ENCODE measurements around the gene RHBDL1. TPM values are rescaled to one million over a fixed set of nuclear protein-coding genes. Genes with fewer than 3 reads are reported as not detected.

The RHBDL1 gene
- total and polyA plus RNA-seq, 2 experiments from 2014 or later, result 3.4 to 4.2 TPM

DNA sequence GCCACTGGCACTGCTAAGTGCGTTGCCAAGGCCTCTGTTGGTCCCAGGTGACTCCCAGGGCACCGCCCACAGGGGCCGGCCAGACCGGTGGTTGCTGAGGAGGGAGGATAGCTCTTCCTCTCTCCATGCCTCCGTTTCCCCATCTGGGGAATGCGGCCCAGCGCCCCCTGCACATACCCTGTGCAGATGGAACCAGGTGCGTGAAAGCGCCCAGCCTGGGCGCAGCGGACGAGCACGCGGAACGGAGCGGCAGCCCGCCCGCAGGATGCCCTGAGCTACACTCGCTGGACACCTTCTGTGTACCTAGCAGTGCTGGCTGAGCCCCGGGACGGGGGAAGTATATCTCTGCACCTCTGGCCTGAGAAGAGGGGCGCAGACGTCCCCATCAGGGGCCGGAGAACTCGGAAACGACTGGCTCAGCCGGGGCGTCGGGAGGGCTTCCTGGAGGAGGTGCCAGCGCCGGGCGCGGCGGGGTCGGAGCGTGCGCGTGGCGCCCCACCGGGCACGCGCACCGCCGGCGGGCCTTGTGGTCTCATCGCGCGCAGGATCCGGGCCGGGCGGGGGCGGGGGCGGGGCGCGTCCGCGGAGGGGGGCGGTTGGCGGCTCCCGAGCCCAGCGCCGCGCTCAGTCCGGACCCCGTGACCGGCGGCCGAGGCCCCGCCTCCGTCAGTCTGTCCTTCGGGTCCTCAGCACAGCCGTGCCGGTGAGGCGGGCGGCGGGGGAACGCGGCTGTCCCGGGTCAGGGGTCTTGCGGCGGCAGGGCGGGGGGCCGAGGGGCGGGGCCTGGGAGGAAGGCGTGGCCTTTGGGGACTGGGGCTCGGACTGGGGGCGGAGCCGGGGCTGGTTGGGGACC, 51.2 kb downstream of the RHBDL1 start, which contains the start of the genes CCDC78 and HAGHL:
CCDC78 (minus strand) TSS at position 6 of the 853 bp plus-strand sequence. CDS start 76 bp downstream, outside the sequence.
HAGHL (plus strand) TSS at position 669 of the 853 bp plus-strand sequence. CDS start 404 bp downstream, outside the sequence.
- peaks cover 20% of the 10 kb centered on the region for H3K4me1 ChIP-seq (ENCODE audit: insufficient read depth)
- H4K20me1 ChIP-seq (ENCODE audit: insufficient read depth, poor library complexity, severe bottlenecking), result peaks cover 5% of the 10 kb centered on the region
- peak within 1 kb of the TSS; percentile 45 for H2AFZ ChIP-seq
- H3K4me2 ChIP-seq, result peak within 1 kb of the TSS; percentile 99
- WGBS (ENCODE audit: low lambda C conversion rate, missing lambda C conversion rate), result 5% methylated on average over 31 of the region's 88 CpGs
- peaks cover 7% of the 10 kb centered on the region for H3K27me3 ChIP-seq
- H3K9me2 ChIP-seq (replicated peaks; ENCODE audit: insufficient read depth), result no peaks in the 10 kb centered on the region
- H3K4me3 ChIP-seq, result peak within 1 kb of the TSS; percentile 38
- TF ChIP-seq EZH2phosphoT487 (IDR thresholded peaks at IDR 0.05; ENCODE audit: low read depth, severe bottlenecking, unreplicated experiment), result no peak
- TF ChIP-seq, protein P1, sequence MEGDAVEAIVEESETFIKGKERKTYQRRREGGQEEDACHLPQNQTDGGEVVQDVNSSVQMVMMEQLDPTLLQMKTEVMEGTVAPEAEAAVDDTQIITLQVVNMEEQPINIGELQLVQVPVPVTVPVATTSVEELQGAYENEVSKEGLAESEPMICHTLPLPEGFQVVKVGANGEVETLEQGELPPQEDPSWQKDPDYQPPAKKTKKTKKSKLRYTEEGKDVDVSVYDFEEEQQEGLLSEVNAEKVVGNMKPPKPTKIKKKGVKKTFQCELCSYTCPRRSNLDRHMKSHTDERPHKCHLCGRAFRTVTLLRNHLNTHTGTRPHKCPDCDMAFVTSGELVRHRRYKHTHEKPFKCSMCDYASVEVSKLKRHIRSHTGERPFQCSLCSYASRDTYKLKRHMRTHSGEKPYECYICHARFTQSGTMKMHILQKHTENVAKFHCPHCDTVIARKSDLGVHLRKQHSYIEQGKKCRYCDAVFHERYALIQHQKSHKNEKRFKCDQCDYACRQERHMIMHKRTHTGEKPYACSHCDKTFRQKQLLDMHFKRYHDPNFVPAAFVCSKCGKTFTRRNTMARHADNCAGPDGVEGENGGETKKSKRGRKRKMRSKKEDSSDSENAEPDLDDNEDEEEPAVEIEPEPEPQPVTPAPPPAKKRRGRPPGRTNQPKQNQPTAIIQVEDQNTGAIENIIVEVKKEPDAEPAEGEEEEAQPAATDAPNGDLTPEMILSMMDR (IDR thresholded peaks at IDR 0.05; ENCODE audit: poor library complexity), result no peak
- no peak for TF ChIP-seq EZH2 (IDR thresholded peaks at IDR 0.05; ENCODE audit: borderline replicate concordance)
- H3K9me3 ChIP-seq (ENCODE audit: low read depth), result no peaks in the 10 kb centered on the region
- no peak within 1 kb of the TSS for H3K27ac ChIP-seq
- peak; percentile 74 for DNase-seq (ENCODE audit: low spot score)
- H3K36me3 ChIP-seq (replicated peaks; ENCODE audit: insufficient read depth, low read depth), result no peaks in the 10 kb centered on the region
- no peaks in the 10 kb centered on the region for H3K79me2 ChIP-seq

- Histone ChIP-seq H3K4me2 (peak overlapping the region; percentile 99), H3K36me3 (replicated peaks; ENCODE audit: insufficient read depth, low read depth) (no peaks in the 10 kb centered on the region), H3K27ac (no peak overlapping the region), H4K20me1 (ENCODE audit: insufficient read depth, poor library complexity, severe bottlenecking) (no peaks in the 10 kb centered on the region), H3K9me3 (ENCODE audit: low read depth) (no peaks in the 10 kb centered on the region), H3K79me2 (no peaks in the 10 kb centered on the region), H3K4me3 (peak overlapping the region; percentile 38), H3K9me2 (replicated peaks; ENCODE audit: insufficient read depth) (no peaks in the 10 kb centered on the region), H3K27me3 (peaks cover 7% of the 10 kb centered on the region), H3K4me1 (ENCODE audit: insufficient read depth) (peaks cover 17% of the 10 kb centered on the region), H2AFZ (peak overlapping the region; percentile 45)
- DNase-seq (ENCODE audit: low spot score), result no peak
- TF ChIP-seq EZH2 (IDR thresholded peaks at IDR 0.05; ENCODE audit: borderline replicate concordance) (no peak), EZH2phosphoT487 (IDR thresholded peaks at IDR 0.05; ENCODE audit: low read depth, severe bottlenecking, unreplicated experiment) (no peak)
- TF ChIP-seq, protein P1 (IDR thresholded peaks at IDR 0.05; ENCODE audit: poor library complexity), result no peak
- WGBS (ENCODE audit: low lambda C conversion rate, missing lambda C conversion rate), result 0% methylated on average over 28 of the region's 61 CpGs
Measured at GRCh38 chr16:727291-727977, 52.0 kb downstream of the RHBDL1 start.

Other genes with a start within 250 kb of the RHBDL1 start
- 41.7 and 51.0 TPM in 2 replicates for gene CAPN15, start 148.0 kb upstream of the RHBDL1 start, total RNA-seq
- gene CAPN15, start 148.0 kb upstream of the RHBDL1 start, polyA plus RNA-seq, result 42.7 and 47.9 TPM in 2 replicates
- gene PRR35, start 115.3 kb upstream of the RHBDL1 start, total RNA-seq, result not detected in 2 replicates
- gene PRR35, start 115.3 kb upstream of the RHBDL1 start, polyA plus RNA-seq, result not detected in 2 replicates
- gene NHLRC4, start 108.7 kb upstream of the RHBDL1 start, total RNA-seq, result 1.0 and 1.2 TPM in 2 replicates
- 0.25 and 1.7 TPM in 2 replicates for gene NHLRC4, start 108.7 kb upstream of the RHBDL1 start, polyA plus RNA-seq
- gene PIGQ, start 105.7 kb upstream of the RHBDL1 start, total RNA-seq, result 26.7 and 30.0 TPM in 2 replicates
- gene PIGQ, start 105.7 kb upstream of the RHBDL1 start, polyA plus RNA-seq, result 58.6 and 64.6 TPM in 2 replicates
- 28.4 and 30.2 TPM in 2 replicates for gene RAB40C, start 85.6 kb upstream of the RHBDL1 start, total RNA-seq
- 30.8 and 32.7 TPM in 2 replicates for gene RAB40C, start 85.6 kb upstream of the RHBDL1 start, polyA plus RNA-seq
- 0.24 and 0.43 TPM in 2 replicates for gene WFIKKN1, start 44.7 kb upstream of the RHBDL1 start, total RNA-seq
- 0.88 and 2.1 TPM in 2 replicates for gene WFIKKN1, start 44.7 kb upstream of the RHBDL1 start, polyA plus RNA-seq
- 75.4 and 77.9 TPM in 2 replicates for gene METTL26, start 39.4 kb upstream of the RHBDL1 start, total RNA-seq
- gene METTL26, start 39.4 kb upstream of the RHBDL1 start, polyA plus RNA-seq, result 151 and 155 TPM in 2 replicates
- gene MCRIP2, start 33.8 kb upstream of the RHBDL1 start, total RNA-seq, result 43.0 and 61.4 TPM in 2 replicates
- gene MCRIP2, start 33.8 kb upstream of the RHBDL1 start, polyA plus RNA-seq, result 95.2 and 100 TPM in 2 replicates
- gene WDR90, start 26.3 kb upstream of the RHBDL1 start, total RNA-seq, result 6.4 and 14.4 TPM in 2 replicates
- 25.1 and 30.3 TPM in 2 replicates for gene WDR90, start 26.3 kb upstream of the RHBDL1 start, polyA plus RNA-seq
- 41.8 and 63.2 TPM in 2 replicates for gene RHOT2, start 7.5 kb upstream of the RHBDL1 start, total RNA-seq
- 158 and 201 TPM in 2 replicates for gene RHOT2, start 7.5 kb upstream of the RHBDL1 start, polyA plus RNA-seq
- 116 TPM in 2 replicates for gene STUB1, start 4.7 kb downstream of the RHBDL1 start, total RNA-seq
- 231 and 249 TPM in 2 replicates for gene STUB1, start 4.7 kb downstream of the RHBDL1 start, polyA plus RNA-seq
- 44.3 and 47.8 TPM in 2 replicates for gene JMJD8, start 8.7 kb downstream of the RHBDL1 start, total RNA-seq
- 83.4 and 84.3 TPM in 2 replicates for gene JMJD8, start 8.7 kb downstream of the RHBDL1 start, polyA plus RNA-seq
- gene WDR24, start 14.7 kb downstream of the RHBDL1 start, total RNA-seq, result 6.7 and 15.1 TPM in 2 replicates
- gene WDR24, start 14.7 kb downstream of the RHBDL1 start, polyA plus RNA-seq, result 22.2 and 24.0 TPM in 2 replicates
- 0.07 and 0.28 TPM in 2 replicates for gene FBXL16, start 30.1 kb downstream of the RHBDL1 start, total RNA-seq
- gene FBXL16, start 30.1 kb downstream of the RHBDL1 start, polyA plus RNA-seq, result 0.28 and 0.38 TPM in 2 replicates
- gene METRN, start 39.4 kb downstream of the RHBDL1 start, total RNA-seq, result 8.3 and 22.7 TPM in 2 replicates
- 68.1 and 80.4 TPM in 2 replicates for gene METRN, start 39.4 kb downstream of the RHBDL1 start, polyA plus RNA-seq
- 32.0 and 38.8 TPM in 2 replicates for gene ANTKMT, start 45.5 kb downstream of the RHBDL1 start, total RNA-seq
- 81.0 and 81.8 TPM in 2 replicates for gene ANTKMT, start 45.5 kb downstream of the RHBDL1 start, polyA plus RNA-seq
- 2.2 and 3.4 TPM in 2 replicates for gene CCDC78, start 50.8 kb downstream of the RHBDL1 start, total RNA-seq
- 5.8 and 6.8 TPM in 2 replicates for gene CCDC78, start 50.8 kb downstream of the RHBDL1 start, polyA plus RNA-seq
- gene HAGHL, start 51.4 kb downstream of the RHBDL1 start, total RNA-seq, result 14.5 and 15.5 TPM in 2 replicates
- 31.5 and 32.3 TPM in 2 replicates for gene HAGHL, start 51.4 kb downstream of the RHBDL1 start, polyA plus RNA-seq
- 28.5 and 39.0 TPM in 2 replicates for gene CIAO3, start 65.3 kb downstream of the RHBDL1 start, total RNA-seq
- 42.8 and 61.8 TPM in 2 replicates for gene CIAO3, start 65.3 kb downstream of the RHBDL1 start, polyA plus RNA-seq
- 2.4 and 2.5 TPM in 2 replicates for gene MSLN, start 85.1 kb downstream of the RHBDL1 start, total RNA-seq
- 5.6 and 8.0 TPM in 2 replicates for gene MSLN, start 85.1 kb downstream of the RHBDL1 start, polyA plus RNA-seq
- gene RPUSD1, start 112.7 kb downstream of the RHBDL1 start, total RNA-seq, result 25.2 and 27.6 TPM in 2 replicates
- gene RPUSD1, start 112.7 kb downstream of the RHBDL1 start, polyA plus RNA-seq, result 34.5 and 37.8 TPM in 2 replicates
- 5.1 and 9.7 TPM in 2 replicates for gene CHTF18, start 112.9 kb downstream of the RHBDL1 start, total RNA-seq
- 18.1 and 21.6 TPM in 2 replicates for gene CHTF18, start 112.9 kb downstream of the RHBDL1 start, polyA plus RNA-seq
- not detected in 2 replicates for gene GNG13, start 125.1 kb downstream of the RHBDL1 start, total RNA-seq
- gene GNG13, start 125.1 kb downstream of the RHBDL1 start, polyA plus RNA-seq, result not detected in 2 replicates

Measured in hepatocyte (in vitro differentiated cells).